IMR-90 (cell line): ENCODE results near the gene CD68. TPM values are rescaled to one million over a fixed set of nuclear protein-coding genes. Genes with fewer than 3 reads are reported as not detected.

ENCODE experiments used
- ATAC-seq: fragments of 200-7000 bp; cut with Tn5 transposase; 2 replicates; pipeline ENCODE4 v1.9.1; 2020; ENCODE audit warnings: low read depth, mild to moderate bottlenecking, moderate library complexity
- BruUV-seq: library from RNA; stranded (reverse); fragments of 400-500 nt; replicated peaks from 2 replicates; lab custom pipeline; 2021; lab: Mats Ljungman, UMichigan
- CTCF ChIA-PET: fragments of 300-600 bp; formaldehyde crosslinking; extraction: SDS; loops from one replicate; lab custom pipeline; 2021; ENCODE audit warnings: antibody characterized with exemption; lab: Yijun Ruan, JAX
- POLR2A ChIA-PET: fragments of 300-600 bp; sonication (Branson Sonifier 250); formaldehyde crosslinking; loops from one replicate; lab custom pipeline; 2022; ENCODE audit warnings: antibody characterized with exemption; ENCODE audit not compliant: unreplicated experiment; lab: Charles Lee
- DNase-seq: peaks from one replicate; pipeline ENCODE4 v3.0.0; 2013
- H2AFZ ChIP-seq: replicated peaks from 2 replicates; pipeline ENCODE3; 2013; ENCODE audit warnings: low read length, mild to moderate bottlenecking; ENCODE audit not compliant: poor library complexity
- H2AK5ac ChIP-seq: 2 replicates; pipeline ENCODE4 v1.6.1; 2013; ENCODE audit warnings: low read depth, low read length, inconsistent platforms
- H2AK9ac ChIP-seq: replicated peaks from 2 replicates; pipeline ENCODE3; 2013; ENCODE audit warnings: mild to moderate bottlenecking, low read depth, low read length, moderate library complexity; ENCODE audit not compliant: poor library complexity
- H2BK120ac ChIP-seq: 2 replicates; pipeline ENCODE4 v1.6.1; 2013; ENCODE audit warnings: low read depth, low read length, inconsistent platforms
- H2BK15ac ChIP-seq: 3 replicates; pipeline ENCODE4 v1.6.1; 2013; ENCODE audit warnings: low read depth, low read length, inconsistent platforms
- H2BK20ac ChIP-seq: 2 replicates; pipeline ENCODE4 v1.6.1; 2013; ENCODE audit warnings: low read depth, mild to moderate bottlenecking, inconsistent platforms, low read length, moderate library complexity
- H2BK5ac ChIP-seq: 2 replicates; pipeline ENCODE4 v1.6.1; 2013; ENCODE audit warnings: mild to moderate bottlenecking, low read depth, low read length, inconsistent platforms; ENCODE audit not compliant: poor library complexity, severe bottlenecking
- H3K14ac ChIP-seq: replicated peaks from 2 replicates; pipeline ENCODE4 v1.6.1; 2013; ENCODE audit warnings: low read depth, low read length, inconsistent platforms
- H3K18ac ChIP-seq: 2 replicates; pipeline ENCODE4 v1.6.1; 2013; ENCODE audit warnings: low read depth, low read length, control low read depth
- H3K23ac ChIP-seq: 2 replicates; pipeline ENCODE4 v1.6.1; 2013; ENCODE audit warnings: low read depth, low read length, inconsistent platforms
- H3K27ac ChIP-seq: 2 replicates; pipeline ENCODE4 v1.5.1; 2013; ENCODE audit warnings: mild to moderate bottlenecking, control low read depth, low read length; ENCODE audit not compliant: insufficient read depth
- H3K27me3 ChIP-seq: 2 replicates; pipeline ENCODE4 v1.6.1; 2013; ENCODE audit warnings: low read length; ENCODE audit not compliant: control insufficient read depth, insufficient read depth
- H3K36me3 ChIP-seq: 2 replicates; pipeline ENCODE4 v1.6.1; 2013; ENCODE audit warnings: low read length, mixed read lengths; ENCODE audit not compliant: control insufficient read depth, insufficient read depth
- H3K4ac ChIP-seq: 2 replicates; pipeline ENCODE4 v1.6.1; 2013; ENCODE audit warnings: low read depth, low read length, inconsistent platforms
- H3K4me1 ChIP-seq: 2 replicates; pipeline ENCODE4 v1.6.1; 2013; ENCODE audit warnings: low read length, mixed read lengths; ENCODE audit not compliant: control insufficient read depth, insufficient read depth
- H3K4me2 ChIP-seq: 2 replicates; pipeline ENCODE4 v1.6.1; 2013; ENCODE audit warnings: low read depth, mild to moderate bottlenecking, control low read depth, low read length, moderate library complexity
- H3K4me3 ChIP-seq: 2 replicates; pipeline ENCODE4 v1.5.1; 2013; ENCODE audit warnings: low read depth, mild to moderate bottlenecking, control low read depth, low read length, moderate library complexity; ENCODE audit not compliant: insufficient read depth
- H3K56ac ChIP-seq: 2 replicates; pipeline ENCODE4 v1.6.1; 2013; ENCODE audit warnings: low read length, inconsistent platforms; ENCODE audit not compliant: insufficient read depth; ENCODE audit errors: extremely low read depth
- H3K79me1 ChIP-seq, 2 experiments: 2 replicates each; pipeline ENCODE4 v1.6.1; 2013; ENCODE audit warnings: low read length in 2 of 2, inconsistent platforms in 1 of 2, low read depth in 1 of 2
- H3K9ac ChIP-seq: 2 replicates; pipeline ENCODE4 v1.6.1; 2013; ENCODE audit warnings: low read depth, low read length, control low read depth
- H3K9me1 ChIP-seq: 2 replicates; pipeline ENCODE4 v1.6.1; 2013; ENCODE audit warnings: low read length, inconsistent platforms; ENCODE audit not compliant: insufficient read depth
- H3K9me3 ChIP-seq: 2 replicates; pipeline ENCODE4 v1.6.1; 2013; ENCODE audit warnings: low read length; ENCODE audit not compliant: control insufficient read depth, insufficient read depth
- H4K20me1 ChIP-seq: 2 replicates; pipeline ENCODE4 v1.6.1; 2013; ENCODE audit warnings: low read length, inconsistent platforms; ENCODE audit not compliant: insufficient read depth
- H4K5ac ChIP-seq: 2 replicates; pipeline ENCODE4 v1.6.1; 2013; ENCODE audit warnings: mild to moderate bottlenecking, low read depth, low read length, control low read depth
- H4K8ac ChIP-seq, 2 experiments: 2 replicates each; pipeline ENCODE4 v1.6.1; 2013; ENCODE audit warnings: low read depth in 2 of 2, low read length in 2 of 2, control low read depth in 1 of 2, inconsistent platforms in 1 of 2
- H4K91ac ChIP-seq: 2 replicates; pipeline ENCODE4 v1.6.1; 2013; ENCODE audit warnings: low read depth, low read length, inconsistent platforms; ENCODE audit not compliant: insufficient read depth
- BHLHE40 ChIP-seq: fragments of 150-350 bp; IDR thresholded peaks from 2 replicates; pipeline ENCODE4 v1.6.1; 2016; ENCODE audit warnings: mild to moderate bottlenecking, low read depth, low read length
- CEBPB ChIP-seq: IDR thresholded peaks from 2 replicates; pipeline ENCODE4 v1.6.1; 2012; ENCODE audit warnings: low read depth, low read length, improper control_type of control experiment
- CHD1 ChIP-seq: IDR thresholded peaks from 2 replicates; pipeline ENCODE4 v1.6.1; 2012; ENCODE audit warnings: low read depth, low read length, improper control_type of control experiment
- FOS ChIP-seq: fragments of 150-350 bp; IDR thresholded peaks from 2 replicates; pipeline ENCODE4 v1.6.1; 2016; ENCODE audit warnings: low read depth, low read length
- MAFK ChIP-seq: IDR thresholded peaks from 2 replicates; pipeline ENCODE4 v1.6.1; 2012; ENCODE audit warnings: low read depth, low read length, improper control_type of control experiment
- MAZ ChIP-seq: IDR thresholded peaks from 2 replicates; pipeline ENCODE4 v1.6.1; 2012; ENCODE audit warnings: low read depth, mild to moderate bottlenecking, low read length, improper control_type of control experiment, moderate library complexity, borderline replicate concordance
- MXI1 ChIP-seq: IDR thresholded peaks from 2 replicates; pipeline ENCODE4 v1.6.1; 2012; ENCODE audit warnings: low read depth, mild to moderate bottlenecking, low read length, moderate library complexity, borderline replicate concordance
- NFE2L2 ChIP-seq: fragments of 150-350 bp; IDR thresholded peaks from 2 replicates; pipeline ENCODE4 v1.6.1; 2016; ENCODE audit warnings: low read depth, mild to moderate bottlenecking, low read length
- POLR2A ChIP-seq: IDR thresholded peaks from 2 replicates; pipeline ENCODE4 v1.6.1; 2012; ENCODE audit warnings: mild to moderate bottlenecking, low read depth, low read length
- RAD21 ChIP-seq: IDR thresholded peaks from 2 replicates; pipeline ENCODE4 v1.6.1; 2012; ENCODE audit warnings: low read length, improper control_type of control experiment
- RCOR1 ChIP-seq: IDR thresholded peaks from 2 replicates; pipeline ENCODE4 v1.6.1; 2012; ENCODE audit warnings: mild to moderate bottlenecking, low read length, improper control_type of control experiment; ENCODE audit not compliant: insufficient replicate concordance
- RFX5 ChIP-seq: IDR thresholded peaks from 2 replicates; pipeline ENCODE4 v1.8.0; 2012; ENCODE audit warnings: low read depth, mild to moderate bottlenecking, low read length, moderate library complexity
- SMC3 ChIP-seq: fragments of 150-350 bp; IDR thresholded peaks from 2 replicates; pipeline ENCODE4 v1.6.1; 2016; ENCODE audit warnings: low read depth, mild to moderate bottlenecking, antibody characterized with exemption, low read length, moderate library complexity
- WGBS, 2 experiments: methylation state at CpG; one replicate each; pipeline versions ENCODE4 v1.1.5 to v1.1.7; 2013; ENCODE audit warnings: missing lambda C conversion rate in 2 of 2; ENCODE audit not compliant: insufficient read length in 1 of 2; ENCODE audit errors: extremely low coverage in 2 of 2; 5-methylcytosine and 5-hydroxymethylcytosine counted together
- dilution Hi-C: fragments of 300-500 bp; cut with HindIII; formaldehyde crosslinking; loops from one replicate; pipeline ENCODE4 v1.14.3; 2018; ENCODE audit warnings: low sequenced_read_pairs; ENCODE audit not compliant: unreplicated experiment
- in situ Hi-C: fragments of 300-500 bp; cut with MboI; formaldehyde crosslinking; loops from 3 replicates; pipeline ENCODE4 v1.14.3; 2019; ENCODE audit warnings: low sequenced_read_pairs, inconsistent platforms, mixed read lengths
- intact Hi-C: fragments of 100-400 bp; cut with micrococcal nuclease; formaldehyde crosslinking; loops from 2 replicates; pipeline ENCODE4 v1.10.0; 2022
- polyA plus RNA-seq, 3 experiments: library from polyadenylated mRNA; depleted of rRNA; stranded (reverse); fragments of >200 nt; gene quantifications; 2 replicates each; pipeline ENCODE4 v1.2.3, GENCODE V29; 2012; ENCODE audit warnings: low replicate concordance in 1 of 3
- total RNA-seq: library from RNA; depleted of rRNA; stranded (reverse); fragments of >200 nt; gene quantifications from 2 replicates; pipeline ENCODE4 v1.2.3, GENCODE V29; 2012
- TF ChIP-seq, protein P1 (sequence below): fragments of 150-350 bp; IDR thresholded peaks from 2 replicates; pipeline ENCODE4 v1.6.1; 2017; ENCODE audit warnings: mild to moderate bottlenecking, antibody characterized with exemption, low read length, low read depth
- TF ChIP-seq, protein P2 (sequence below): fragments of 150-350 bp; IDR thresholded peaks from 2 replicates; pipeline ENCODE4 v1.6.1; 2016; ENCODE audit warnings: low read depth, mild to moderate bottlenecking, low read length, moderate library complexity, borderline replicate concordance

The CD68 gene
- total and polyA plus RNA-seq, 2 of the 4 experiments (the other 2 are of a cell fraction): 16.0 to 43.1 TPM

DNA sequence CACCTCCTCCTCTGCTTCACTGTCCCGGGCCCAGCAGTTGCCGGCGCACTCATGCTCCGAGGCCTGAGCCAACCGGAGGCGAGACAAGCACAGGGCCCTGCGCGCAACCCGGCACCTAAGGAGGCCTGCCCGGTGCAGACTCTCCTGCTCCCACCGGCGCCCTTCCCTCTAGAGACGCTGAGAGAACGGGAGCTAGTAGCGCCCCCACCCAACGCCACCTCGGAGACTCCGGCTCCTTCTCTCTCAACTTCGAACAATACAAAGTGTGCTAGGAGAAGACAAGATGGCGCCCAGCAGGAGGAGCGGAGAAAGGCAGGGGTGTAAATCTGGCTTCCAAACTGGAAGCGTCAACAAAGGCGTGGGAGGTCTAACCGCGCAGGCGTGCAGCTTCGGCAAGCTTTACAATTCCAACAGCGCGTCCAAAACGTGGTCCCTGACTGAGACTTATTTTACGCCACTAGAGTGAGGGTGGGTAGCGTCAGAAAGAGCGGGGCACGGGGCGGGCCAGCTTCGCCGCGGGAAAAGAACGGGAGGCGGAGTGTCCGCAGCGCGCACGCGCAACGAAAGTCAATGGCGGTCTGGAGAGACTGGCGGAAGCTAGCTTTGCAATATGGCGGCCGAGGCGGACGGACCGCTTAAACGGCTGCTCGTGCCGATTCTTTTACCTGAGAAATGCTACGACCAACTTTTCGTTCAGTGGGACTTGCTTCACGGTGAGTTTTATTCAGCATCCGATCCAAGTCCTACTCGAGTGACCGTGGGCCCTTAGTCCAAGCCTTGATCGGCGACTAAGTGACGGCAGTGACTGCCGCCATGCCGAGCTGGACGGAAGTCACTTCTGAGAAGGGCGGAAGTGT lies 4.0 kb downstream of the CD68 start, which contains the start of gene MPDU1:
Gene MPDU1 (plus strand): TSS at position 600 of the 857 bp plus-strand sequence. CDS start 11 bp downstream, at position 611.
- Histone ChIP-seq H4K8ac (peak within 1 kb of the TSS; percentile 63 to 100), H2AFZ (peak within 1 kb of the TSS; percentile 99), H3K36me3 (peaks cover 18% of the 10 kb centered on the region), H3K27me3 (no peaks in the 10 kb centered on the region), H3K9ac (peak within 1 kb of the TSS; percentile 92), H3K9me3 (no peaks in the 10 kb centered on the region), H3K9me1 (peaks cover 30% of the 10 kb centered on the region), H3K14ac (peak within 1 kb of the TSS; percentile 100), H2BK120ac (peak within 1 kb of the TSS; percentile 99), H2BK15ac (peak within 1 kb of the TSS; percentile 92), H3K4me1 (peaks cover 43% of the 10 kb centered on the region), H2BK20ac (peak within 1 kb of the TSS; percentile 95), H3K27ac (peak within 1 kb of the TSS; percentile 93), H4K91ac (peak within 1 kb of the TSS; percentile 100), H3K4me2 (peak within 1 kb of the TSS; percentile 93), H3K56ac (peak within 1 kb of the TSS; percentile 99), H3K18ac (peak within 1 kb of the TSS; percentile 99), H3K23ac (peak within 1 kb of the TSS; percentile 100), H2AK5ac (peak within 1 kb of the TSS; percentile 100), H3K4ac (peak within 1 kb of the TSS; percentile 100), H2AK9ac (peak within 1 kb of the TSS; percentile 100), H3K79me1 (peaks cover 24 to 77% of the 10 kb centered on the region in 2 experiments), H3K4me3 (peak within 1 kb of the TSS; percentile 68), H2BK5ac (peak within 1 kb of the TSS; percentile 98), H4K20me1 (peaks cover 27% of the 10 kb centered on the region), H4K5ac (peak within 1 kb of the TSS; percentile 99)
- ChIA-PET POLR2A (interaction anchor here (0.6 to 1.8 kb wide), 8 partner anchors 8 to 104 kb away, joined by 3 to 12 read pairs (median 3); no protein-coding TSS in a partner anchor), CTCF (interaction anchor here (0.8 to 1.4 kb wide), 4 partner anchors 14 to 104 kb away, joined by 3 to 6 read pairs (median 4); partner anchors contain the start of genes TP53 and WRAP53)
- intact Hi-C loops (no loop called here), in situ Hi-C loops (no loop called here), dilution Hi-C loops (no loop called here)
- ATAC-seq (peak; percentile 70), DNase-seq (peak; percentile 96)
- WGBS, 2 experiments: 1% methylated on average over 40 of the region's 69 CpGs; no CpG with 5 or more reads in 1 of the 2 experiments
- no TSS peak for BruUV-seq
- TF ChIP-seq RCOR1 (no peak), FOS (no peak), CHD1 (no peak), RAD21 (no peak), RFX5 (no peak), POLR2A (peak; percentile 98), NFE2L2 (no peak), MXI1 (peak; percentile 99), MAZ (peak; percentile 60; the same call in 1 of the 2 replicates), CEBPB (no peak), BHLHE40 (no peak; the same call in 1 of the 2 replicates), SMC3 (no peak), MAFK (no peak)
- TF ChIP-seq, protein P1, sequence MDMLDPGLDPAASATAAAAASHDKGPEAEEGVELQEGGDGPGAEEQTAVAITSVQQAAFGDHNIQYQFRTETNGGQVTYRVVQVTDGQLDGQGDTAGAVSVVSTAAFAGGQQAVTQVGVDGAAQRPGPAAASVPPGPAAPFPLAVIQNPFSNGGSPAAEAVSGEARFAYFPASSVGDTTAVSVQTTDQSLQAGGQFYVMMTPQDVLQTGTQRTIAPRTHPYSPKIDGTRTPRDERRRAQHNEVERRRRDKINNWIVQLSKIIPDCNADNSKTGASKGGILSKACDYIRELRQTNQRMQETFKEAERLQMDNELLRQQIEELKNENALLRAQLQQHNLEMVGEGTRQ: peak; percentile 25; the same call in 1 of the 2 replicates
- TF ChIP-seq, protein P2, sequence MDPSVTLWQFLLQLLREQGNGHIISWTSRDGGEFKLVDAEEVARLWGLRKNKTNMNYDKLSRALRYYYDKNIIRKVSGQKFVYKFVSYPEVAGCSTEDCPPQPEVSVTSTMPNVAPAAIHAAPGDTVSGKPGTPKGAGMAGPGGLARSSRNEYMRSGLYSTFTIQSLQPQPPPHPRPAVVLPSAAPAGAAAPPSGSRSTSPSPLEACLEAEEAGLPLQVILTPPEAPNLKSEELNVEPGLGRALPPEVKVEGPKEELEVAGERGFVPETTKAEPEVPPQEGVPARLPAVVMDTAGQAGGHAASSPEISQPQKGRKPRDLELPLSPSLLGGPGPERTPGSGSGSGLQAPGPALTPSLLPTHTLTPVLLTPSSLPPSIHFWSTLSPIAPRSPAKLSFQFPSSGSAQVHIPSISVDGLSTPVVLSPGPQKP: no peak
